Measurements from ENCODE around the gene GLOD4.

GLOD4 gene

DNA sequence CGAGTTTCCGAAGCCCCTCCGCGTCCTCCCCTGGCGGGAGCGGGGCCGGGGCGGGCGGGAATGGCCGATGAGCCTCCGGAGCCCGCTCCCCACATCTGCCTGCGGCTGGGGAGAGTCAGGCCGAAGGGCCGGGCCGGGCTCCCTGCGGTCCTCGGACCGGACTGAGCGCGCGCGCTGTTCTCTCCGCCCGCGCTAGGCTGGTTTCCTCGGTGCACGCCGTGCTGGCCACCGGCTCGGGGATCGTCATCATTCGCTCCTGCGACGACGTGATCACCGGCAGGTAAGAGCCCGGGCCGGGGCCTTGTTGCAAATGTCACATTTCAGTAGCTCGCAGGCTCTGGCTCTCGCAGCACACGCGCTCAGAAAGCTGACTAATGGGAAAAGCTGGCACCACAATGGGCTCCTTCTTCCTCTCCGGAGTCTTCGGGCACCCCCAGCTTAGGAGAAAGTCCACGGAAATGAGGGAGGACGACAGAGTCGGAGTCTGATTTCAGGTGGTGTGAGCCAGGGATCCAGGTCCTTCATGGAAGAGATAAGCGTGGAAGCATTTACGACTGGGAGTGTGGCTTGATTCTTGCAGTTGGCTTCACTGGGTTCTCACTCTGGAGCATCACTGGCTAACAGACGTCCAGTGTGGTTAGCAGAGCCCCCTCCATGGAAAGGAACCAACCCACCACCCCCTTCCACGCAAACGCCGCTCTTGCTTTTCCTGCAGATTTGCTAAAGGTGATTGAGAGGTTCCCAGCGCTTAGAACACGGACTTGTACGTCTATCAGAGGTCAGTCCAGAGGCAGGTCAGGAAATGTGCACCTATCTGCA lies 49.0 kb downstream of the GLOD4 start:
- H3K27ac ChIP-seq (ENCODE audit: low read depth, low read length), result peak overlapping the region; percentile 61

DNA sequence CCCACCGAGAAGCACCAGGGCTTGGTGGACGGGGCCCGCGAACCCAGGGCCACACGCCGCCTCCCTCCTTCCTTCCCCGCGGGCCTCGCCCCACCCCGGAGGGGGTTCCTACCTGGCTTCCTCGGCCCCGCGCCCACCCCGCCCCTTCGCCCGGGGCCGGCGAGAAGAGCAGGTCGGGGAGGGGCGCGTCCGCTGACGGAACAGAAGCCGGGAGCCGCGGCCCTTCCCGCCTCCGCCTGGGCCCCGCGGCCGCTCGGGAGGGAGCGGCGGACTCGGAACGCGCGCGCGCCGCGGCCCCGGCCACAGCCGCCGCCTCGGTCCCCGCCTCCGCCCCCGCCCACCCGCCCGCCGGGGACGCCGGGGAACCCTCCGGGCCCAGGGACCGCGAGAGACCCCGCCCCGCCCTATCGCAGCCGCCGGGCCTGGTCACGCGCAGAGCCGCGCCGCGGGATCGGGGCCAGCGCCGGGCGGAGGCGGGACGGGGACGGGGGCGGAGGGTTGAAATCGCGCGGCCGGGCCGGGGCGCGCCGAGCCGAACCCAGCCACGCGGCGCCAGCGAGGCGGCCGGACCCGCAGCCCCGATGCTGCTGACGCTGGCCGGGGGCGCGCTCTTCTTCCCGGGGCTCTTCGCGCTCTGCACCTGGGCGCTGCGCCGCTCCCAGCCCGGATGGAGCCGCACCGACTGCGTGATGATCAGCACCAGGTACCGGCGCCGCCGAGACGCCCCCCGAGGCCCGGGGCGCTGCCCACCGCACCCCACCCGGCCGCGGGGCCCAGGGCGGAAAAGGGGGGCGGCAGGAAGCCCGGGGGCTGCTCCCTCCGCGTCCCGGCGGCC lies 49.8 kb downstream of the GLOD4 start, which contains the start of gene TLCD3A:
Gene TLCD3A, plus strand, starts transcription at position 530 of the 835 bp plus-strand sequence. Its CDS starts 52 bp downstream, at position 582.
- no peaks in the 10 kb centered on the region for H3K27me3 ChIP-seq (ENCODE audit: insufficient read depth, low read length, poor library complexity)
- peak within 1 kb of the TSS; percentile 94 for H2BK120ac ChIP-seq (ENCODE audit: low read depth, low read length)
- no peak within 1 kb of the TSS for H2BK15ac ChIP-seq (replicated peaks; ENCODE audit: low read depth)
- H3K18ac ChIP-seq (ENCODE audit: low read length), result peak within 1 kb of the TSS; percentile 91
- H3K23ac ChIP-seq (ENCODE audit: low read length), result no peak within 1 kb of the TSS
- H3K56ac ChIP-seq (ENCODE audit: low read length), result peak within 1 kb of the TSS; percentile 82
- no peak within 1 kb of the TSS for H2BK5ac ChIP-seq (ENCODE audit: low read length)
- peak within 1 kb of the TSS; percentile 61 for H3K27ac ChIP-seq (ENCODE audit: low read depth, low read length)
- H4K5ac ChIP-seq (ENCODE audit: low read length), result no peak within 1 kb of the TSS
- H3K79me1 ChIP-seq (ENCODE audit: low read length), result peaks cover 4% of the 10 kb centered on the region
- H3K4me3 ChIP-seq (ENCODE audit: low read length), result peak within 1 kb of the TSS; percentile 50
- DNase-seq, result peak; percentile 54
- H3K79me2 ChIP-seq (ENCODE audit: control insufficient read depth, insufficient read depth, low read length), result peaks cover 3% of the 10 kb centered on the region
- H3K4ac ChIP-seq (ENCODE audit: low read depth, low read length), result peak within 1 kb of the TSS; percentile 93
- H2AK5ac ChIP-seq (ENCODE audit: low read length), result no peak within 1 kb of the TSS
- no CpG with 5 or more reads among the region's 126 CpGs for WGBS (ENCODE audit: extremely low coverage, insufficient coverage, low lambda C conversion rate)
- H4K8ac ChIP-seq (ENCODE audit: low read depth, low read length), result peak within 1 kb of the TSS; percentile 57
- peak within 1 kb of the TSS; percentile 67 for H3K4me2 ChIP-seq (ENCODE audit: low read length)
- peak within 1 kb of the TSS; percentile 65 for H3K9ac ChIP-seq (ENCODE audit: low read length)
- H3K4me1 ChIP-seq (ENCODE audit: control insufficient read depth, low read depth, low read length), result peaks cover 4% of the 10 kb centered on the region
- H3K36me3 ChIP-seq (ENCODE audit: control insufficient read depth, insufficient read depth, low read length), result no peaks in the 10 kb centered on the region

More for the DNA sequence above, 49.0 kb downstream of the GLOD4 start:
- no peaks in the 10 kb centered on the region for H3K27me3 ChIP-seq (ENCODE audit: insufficient read depth, low read length, poor library complexity)
- H2BK5ac ChIP-seq (ENCODE audit: low read length), result no peak overlapping the region
- peak; percentile 54 for DNase-seq
- H4K5ac ChIP-seq (ENCODE audit: low read length), result no peak overlapping the region
- peaks cover 4% of the 10 kb centered on the region for H3K4me1 ChIP-seq (ENCODE audit: control insufficient read depth, low read depth, low read length)
- peaks cover 1% of the 10 kb centered on the region for H3K36me3 ChIP-seq (ENCODE audit: control insufficient read depth, insufficient read depth, low read length)
- peak overlapping the region; percentile 67 for H3K4me2 ChIP-seq (ENCODE audit: low read length)
- peak overlapping the region; percentile 82 for H3K56ac ChIP-seq (ENCODE audit: low read length)
- peaks cover 3% of the 10 kb centered on the region for H3K79me2 ChIP-seq (ENCODE audit: control insufficient read depth, insufficient read depth, low read length)
- peak overlapping the region; percentile 94 for H2BK120ac ChIP-seq (ENCODE audit: low read depth, low read length)
- H3K4ac ChIP-seq (ENCODE audit: low read depth, low read length), result peak overlapping the region; percentile 93
- peak overlapping the region; percentile 91 for H3K18ac ChIP-seq (ENCODE audit: low read length)
- H2AK5ac ChIP-seq (ENCODE audit: low read length), result no peak overlapping the region
- H2BK15ac ChIP-seq (replicated peaks; ENCODE audit: low read depth), result no peak overlapping the region
- H3K79me1 ChIP-seq (ENCODE audit: low read length), result peaks cover 4% of the 10 kb centered on the region
- H4K8ac ChIP-seq (ENCODE audit: low read depth, low read length), result peak overlapping the region; percentile 57
- H3K4me3 ChIP-seq (ENCODE audit: low read length), result peak overlapping the region; percentile 50
- no peak overlapping the region for H3K23ac ChIP-seq (ENCODE audit: low read length)
- no CpG with 5 or more reads among the region's 57 CpGs for WGBS (ENCODE audit: extremely low coverage, insufficient coverage, low lambda C conversion rate)
- peak overlapping the region; percentile 65 for H3K9ac ChIP-seq (ENCODE audit: low read length)

GRCh38 chr17:731644-732066 lies 50.4 kb downstream of the GLOD4 start:
- H2BK120ac ChIP-seq (ENCODE audit: low read depth, low read length), result no peak overlapping the region
- H3K4me1 ChIP-seq (ENCODE audit: control insufficient read depth, low read depth, low read length), result peaks cover 4% of the 10 kb centered on the region
- H3K56ac ChIP-seq (ENCODE audit: low read length), result peak overlapping the region; percentile 59
- H3K36me3 ChIP-seq (ENCODE audit: control insufficient read depth, insufficient read depth, low read length), result no peaks in the 10 kb centered on the region
- peak overlapping the region; percentile 44 for H3K27ac ChIP-seq (ENCODE audit: low read depth, low read length)
- peaks cover 3% of the 10 kb centered on the region for H3K79me2 ChIP-seq (ENCODE audit: control insufficient read depth, insufficient read depth, low read length)
- H3K9ac ChIP-seq (ENCODE audit: low read length), result peak overlapping the region; percentile 36
- H2BK15ac ChIP-seq (replicated peaks; ENCODE audit: low read depth), result no peak overlapping the region
- H3K23ac ChIP-seq (ENCODE audit: low read length), result no peak overlapping the region
- peaks cover 4% of the 10 kb centered on the region for H3K79me1 ChIP-seq (ENCODE audit: low read length)
- peak; percentile 58 for DNase-seq
- WGBS (ENCODE audit: extremely low coverage, insufficient coverage, low lambda C conversion rate), result no CpG with 5 or more reads among the region's 26 CpGs
- no peaks in the 10 kb centered on the region for H3K27me3 ChIP-seq (ENCODE audit: insufficient read depth, low read length, poor library complexity)
- H3K18ac ChIP-seq (ENCODE audit: low read length), result peak overlapping the region; percentile 91
- H3K4me3 ChIP-seq (ENCODE audit: low read length), result peak overlapping the region; percentile 16
- no peak overlapping the region for H2AK5ac ChIP-seq (ENCODE audit: low read length)
- no peak overlapping the region for H4K8ac ChIP-seq (ENCODE audit: low read depth, low read length)
- no peak overlapping the region for H2BK5ac ChIP-seq (ENCODE audit: low read length)
- H4K5ac ChIP-seq (ENCODE audit: low read length), result no peak overlapping the region
- peak overlapping the region; percentile 6 for H3K4me2 ChIP-seq (ENCODE audit: low read length)
- H3K4ac ChIP-seq (ENCODE audit: low read depth, low read length), result peak overlapping the region; percentile 93

GRCh38 chr17:728911-729310 lies 53.2 kb downstream of the GLOD4 start:
- no peak for DNase-seq
- peaks cover 3% of the 10 kb centered on the region for H3K79me2 ChIP-seq (ENCODE audit: control insufficient read depth, insufficient read depth, low read length)

DNA sequence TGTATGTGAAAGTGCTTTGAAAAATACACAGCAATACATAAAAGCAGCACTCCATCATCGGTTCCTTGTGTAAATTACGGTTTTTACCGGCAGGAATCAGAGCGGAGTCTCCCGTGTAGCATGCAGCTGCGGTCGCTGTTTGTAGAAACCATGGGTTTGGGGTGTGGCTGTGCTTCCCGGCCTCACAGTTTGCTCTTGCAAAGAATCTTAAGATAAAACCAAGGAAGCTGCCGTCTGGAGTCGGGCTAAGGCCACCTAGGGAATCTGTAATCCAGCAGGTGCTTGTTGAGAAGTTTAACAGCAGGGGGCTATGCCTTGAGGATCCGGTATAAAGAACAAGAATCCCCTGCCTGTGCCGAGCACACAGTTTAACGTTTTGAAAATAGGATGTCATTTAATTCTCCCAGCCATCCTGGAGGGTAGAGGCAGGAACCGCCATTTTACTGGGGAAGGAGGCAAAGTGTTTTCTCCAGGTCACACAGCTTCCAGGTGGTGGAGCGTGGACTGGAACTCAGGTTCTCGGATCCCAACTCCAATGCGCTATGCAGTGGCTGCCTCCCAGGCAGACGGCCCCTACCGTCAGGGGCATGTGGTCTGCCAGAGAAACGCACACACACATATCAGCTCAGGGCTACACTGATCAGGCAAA lies 55.7 kb downstream of the GLOD4 start:
- no peak overlapping the region for H3K4me3 ChIP-seq (ENCODE audit: low read length)
- no peaks in the 10 kb centered on the region for H3K36me3 ChIP-seq (ENCODE audit: control insufficient read depth, insufficient read depth, low read length)
- no peak overlapping the region for H3K9ac ChIP-seq (ENCODE audit: low read length)
- no peak overlapping the region for H3K56ac ChIP-seq (ENCODE audit: low read length)
- no peak overlapping the region for H3K4me2 ChIP-seq (ENCODE audit: low read length)
- H3K79me1 ChIP-seq (ENCODE audit: low read length), result no peaks in the 10 kb centered on the region
- no peaks in the 10 kb centered on the region for H3K79me2 ChIP-seq (ENCODE audit: control insufficient read depth, insufficient read depth, low read length)
- no peak overlapping the region for H3K23ac ChIP-seq (ENCODE audit: low read length)
- H3K27ac ChIP-seq (ENCODE audit: low read depth, low read length), result no peak overlapping the region
- H4K8ac ChIP-seq (ENCODE audit: low read depth, low read length), result no peak overlapping the region
- H3K18ac ChIP-seq (ENCODE audit: low read length), result no peak overlapping the region
- peak; percentile 57 for DNase-seq
- H2BK15ac ChIP-seq (replicated peaks; ENCODE audit: low read depth), result no peak overlapping the region
- H2AK5ac ChIP-seq (ENCODE audit: low read length), result no peak overlapping the region
- H3K4ac ChIP-seq (ENCODE audit: low read depth, low read length), result no peak overlapping the region
- WGBS (ENCODE audit: extremely low coverage, insufficient coverage, low lambda C conversion rate), result no CpG with 5 or more reads among the region's 20 CpGs
- H3K4me1 ChIP-seq (ENCODE audit: control insufficient read depth, low read depth, low read length), result peaks cover 4% of the 10 kb centered on the region
- no peak overlapping the region for H2BK120ac ChIP-seq (ENCODE audit: low read depth, low read length)
- no peak overlapping the region for H4K5ac ChIP-seq (ENCODE audit: low read length)
- no peaks in the 10 kb centered on the region for H3K27me3 ChIP-seq (ENCODE audit: insufficient read depth, low read length, poor library complexity)
- H2BK5ac ChIP-seq (ENCODE audit: low read length), result no peak overlapping the region

More at GRCh38 chr17:728911-729310, 53.2 kb downstream of the GLOD4 start:
- no peak overlapping the region for H3K23ac ChIP-seq (ENCODE audit: low read length)
- no peaks in the 10 kb centered on the region for H3K27me3 ChIP-seq (ENCODE audit: insufficient read depth, low read length, poor library complexity)
- H3K4me2 ChIP-seq (ENCODE audit: low read length), result no peak overlapping the region
- no peak overlapping the region for H4K5ac ChIP-seq (ENCODE audit: low read length)
- H3K4me1 ChIP-seq (ENCODE audit: control insufficient read depth, low read depth, low read length), result peaks cover 7% of the 10 kb centered on the region
- no peak overlapping the region for H3K9ac ChIP-seq (ENCODE audit: low read length)
- H3K79me1 ChIP-seq (ENCODE audit: low read length), result peaks cover 2% of the 10 kb centered on the region
- WGBS (ENCODE audit: extremely low coverage, insufficient coverage, low lambda C conversion rate), result no CpG with 5 or more reads among the region's 5 CpGs
- no peak overlapping the region for H3K56ac ChIP-seq (ENCODE audit: low read length)
- H3K36me3 ChIP-seq (ENCODE audit: control insufficient read depth, insufficient read depth, low read length), result no peaks in the 10 kb centered on the region
- H3K18ac ChIP-seq (ENCODE audit: low read length), result no peak overlapping the region
- H2BK15ac ChIP-seq (replicated peaks; ENCODE audit: low read depth), result no peak overlapping the region
- no peak overlapping the region for H2BK5ac ChIP-seq (ENCODE audit: low read length)
- no peak overlapping the region for H2BK120ac ChIP-seq (ENCODE audit: low read depth, low read length)
- no peak overlapping the region for H3K4ac ChIP-seq (ENCODE audit: low read depth, low read length)
- no peak overlapping the region for H4K8ac ChIP-seq (ENCODE audit: low read depth, low read length)
- no peak overlapping the region for H2AK5ac ChIP-seq (ENCODE audit: low read length)
- no peak overlapping the region for H3K27ac ChIP-seq (ENCODE audit: low read depth, low read length)
- no peak overlapping the region for H3K4me3 ChIP-seq (ENCODE audit: low read length)
